ENCODE data around the gene STRN3.
A peak's percentile ranks its signal among the peaks of the same experiment; 100 is the strongest.

The STRN3 gene

DNA sequence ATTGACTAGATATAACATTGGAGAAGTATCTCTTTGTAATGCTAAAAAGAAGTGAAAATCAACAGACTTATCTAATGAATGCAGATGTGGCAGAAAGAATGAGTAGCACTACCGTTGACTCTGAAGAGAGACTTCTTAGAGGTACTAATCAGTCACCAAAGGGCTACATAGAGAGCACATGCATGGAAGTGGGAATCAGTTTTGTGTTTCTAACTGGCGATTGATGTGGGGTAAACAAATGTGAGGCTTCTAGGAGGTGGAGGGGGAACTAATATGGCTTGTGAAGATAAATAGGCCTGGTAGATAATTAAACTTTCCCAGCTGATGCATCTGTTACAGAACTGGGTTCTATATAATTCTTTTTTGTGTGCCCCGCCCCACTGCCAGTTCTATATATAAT is 141.3 kb downstream of the STRN3 start:
- peaks cover 19% of the 10 kb centered on the region for H3K4me1 Mint-ChIP-seq (ENCODE audit: low read depth)
- no peaks in the 10 kb centered on the region for H3K9me3 Mint-ChIP-seq
- peaks cover 6% of the 10 kb centered on the region for H3K27me3 Mint-ChIP-seq (ENCODE audit: low read depth)
- H3K27ac Mint-ChIP-seq, result no peak overlapping the region
- no peak for DNase-seq (ENCODE audit: low spot score)
- no peak overlapping the region for H3K4me3 Mint-ChIP-seq
- H3K36me3 Mint-ChIP-seq (ENCODE audit: low read depth), result no peaks in the 10 kb centered on the region

DNA sequence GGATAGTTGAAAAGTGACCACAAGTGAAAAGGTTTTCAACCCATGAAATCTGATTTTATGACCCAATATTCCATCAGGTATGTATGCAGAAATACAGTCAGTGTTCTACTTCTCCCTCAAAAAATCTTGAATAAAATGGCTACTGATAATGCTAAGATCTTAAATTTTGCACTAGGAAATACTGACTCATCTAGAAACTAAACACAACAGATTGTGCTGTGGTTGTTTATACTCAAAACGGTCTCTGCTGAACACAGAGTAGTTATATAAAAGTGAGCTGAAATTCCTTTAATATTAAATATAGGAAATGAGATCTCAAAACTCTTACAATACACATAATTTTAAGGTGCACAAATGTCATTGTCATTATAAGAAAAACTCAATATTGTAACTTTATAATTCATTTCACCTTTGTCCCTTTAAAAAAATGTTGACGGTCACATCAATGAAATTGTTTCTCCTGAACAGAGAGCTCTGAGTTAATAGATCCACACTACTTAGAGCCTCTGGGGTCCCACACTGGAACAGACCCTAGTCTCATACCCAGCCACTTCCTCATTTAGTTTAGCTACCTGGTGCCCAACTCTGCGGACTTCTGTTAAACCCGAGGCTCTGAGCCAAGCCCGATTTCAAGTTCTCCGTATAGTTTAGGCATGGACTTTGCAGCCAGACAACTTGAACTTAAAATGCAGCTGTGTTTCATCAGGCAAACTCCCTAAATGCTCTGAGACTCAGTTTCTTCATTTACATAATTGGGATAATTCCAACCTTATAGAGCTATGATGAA is 142.5 kb downstream of the STRN3 start:
- Mint-ChIP-seq H3K9me3 (no peaks in the 10 kb centered on the region), H3K27ac (no peak overlapping the region), H3K4me1 (ENCODE audit: low read depth) (peaks cover 19% of the 10 kb centered on the region), H3K27me3 (ENCODE audit: low read depth) (peaks cover 13% of the 10 kb centered on the region), H3K4me3 (no peak overlapping the region), H3K36me3 (ENCODE audit: low read depth) (no peaks in the 10 kb centered on the region)
- DNase-seq (ENCODE audit: low spot score), result no peak

DNA sequence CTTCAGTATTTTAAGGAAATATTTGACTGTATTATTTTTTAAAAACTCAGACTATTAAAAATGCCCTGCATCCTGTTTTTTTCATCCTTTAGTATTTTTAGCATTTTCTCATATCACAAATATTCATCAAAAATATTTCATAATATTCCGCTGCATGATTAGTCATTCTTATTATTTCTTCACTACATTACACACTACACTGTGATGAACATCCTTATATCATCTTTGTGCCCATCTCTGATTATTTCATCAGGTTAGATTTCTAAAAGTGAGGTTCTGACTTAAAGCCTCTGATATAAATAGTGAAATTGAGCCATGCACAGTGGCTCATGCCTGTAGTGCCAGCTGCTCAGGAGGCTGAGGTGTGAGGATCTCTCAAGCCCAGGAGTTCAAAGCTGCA is 143.7 kb downstream of the STRN3 start:
- H3K4me1 Mint-ChIP-seq (ENCODE audit: low read depth), result peaks cover 19% of the 10 kb centered on the region
- H3K9me3 Mint-ChIP-seq, result no peaks in the 10 kb centered on the region
- H3K27me3 Mint-ChIP-seq (ENCODE audit: low read depth), result peaks cover 24% of the 10 kb centered on the region
- H3K27ac Mint-ChIP-seq, result no peak overlapping the region
- H3K4me3 Mint-ChIP-seq, result no peak overlapping the region
- no peaks in the 10 kb centered on the region for H3K36me3 Mint-ChIP-seq (ENCODE audit: low read depth)
- no peak for DNase-seq (ENCODE audit: low spot score)

DNA sequence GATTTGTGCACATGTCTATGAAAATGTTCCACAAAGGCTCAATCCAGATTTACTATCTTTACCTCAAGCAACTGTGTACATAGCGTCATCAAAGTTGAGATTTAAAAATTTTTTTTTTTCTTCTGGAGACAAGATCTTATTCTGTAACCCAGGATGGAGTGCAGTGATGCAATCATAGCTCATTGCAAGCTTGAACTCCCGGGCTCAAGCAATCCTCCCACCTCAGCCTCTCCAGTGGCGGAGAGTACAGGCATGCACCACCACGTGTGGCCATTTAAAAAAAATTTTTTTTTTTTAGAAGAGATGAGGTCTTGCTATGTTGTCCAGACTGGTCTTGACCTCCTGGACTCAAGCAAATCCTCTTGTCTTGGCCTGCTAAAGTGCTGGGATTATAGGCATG is 149.5 kb downstream of the STRN3 start:
- peaks cover 7% of the 10 kb centered on the region for H3K4me1 Mint-ChIP-seq (ENCODE audit: low read depth)
- no peak overlapping the region for H3K27ac Mint-ChIP-seq
- DNase-seq (ENCODE audit: low spot score), result no peak
- no peaks in the 10 kb centered on the region for H3K36me3 Mint-ChIP-seq (ENCODE audit: low read depth)
- no peak overlapping the region for H3K4me3 Mint-ChIP-seq
- peaks cover 61% of the 10 kb centered on the region for H3K27me3 Mint-ChIP-seq (ENCODE audit: low read depth)
- H3K9me3 Mint-ChIP-seq, result no peaks in the 10 kb centered on the region

DNA sequence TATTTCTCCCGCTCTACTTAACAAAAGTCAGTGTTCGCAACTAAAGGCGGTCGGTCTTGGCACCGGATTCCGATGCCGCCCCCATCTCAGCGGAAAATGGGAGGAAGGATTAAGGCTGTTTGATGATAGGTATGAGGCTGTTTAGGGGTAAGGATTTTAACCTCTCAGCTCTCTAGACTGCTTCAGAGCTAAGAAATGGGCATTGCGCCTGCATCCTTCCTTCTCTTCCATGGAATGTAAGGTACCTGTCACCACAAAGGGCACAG is 150.5 kb downstream of the STRN3 start:
- H3K36me3 Mint-ChIP-seq (ENCODE audit: low read depth), result no peaks in the 10 kb centered on the region
- peaks cover 66% of the 10 kb centered on the region for H3K27me3 Mint-ChIP-seq (ENCODE audit: low read depth)
- DNase-seq (ENCODE audit: low spot score), result no peak
- H3K4me3 Mint-ChIP-seq, result peak overlapping the region; percentile 77
- peaks cover 7% of the 10 kb centered on the region for H3K4me1 Mint-ChIP-seq (ENCODE audit: low read depth)
- H3K9me3 Mint-ChIP-seq, result no peaks in the 10 kb centered on the region
- H3K27ac Mint-ChIP-seq, result no peak overlapping the region

DNA sequence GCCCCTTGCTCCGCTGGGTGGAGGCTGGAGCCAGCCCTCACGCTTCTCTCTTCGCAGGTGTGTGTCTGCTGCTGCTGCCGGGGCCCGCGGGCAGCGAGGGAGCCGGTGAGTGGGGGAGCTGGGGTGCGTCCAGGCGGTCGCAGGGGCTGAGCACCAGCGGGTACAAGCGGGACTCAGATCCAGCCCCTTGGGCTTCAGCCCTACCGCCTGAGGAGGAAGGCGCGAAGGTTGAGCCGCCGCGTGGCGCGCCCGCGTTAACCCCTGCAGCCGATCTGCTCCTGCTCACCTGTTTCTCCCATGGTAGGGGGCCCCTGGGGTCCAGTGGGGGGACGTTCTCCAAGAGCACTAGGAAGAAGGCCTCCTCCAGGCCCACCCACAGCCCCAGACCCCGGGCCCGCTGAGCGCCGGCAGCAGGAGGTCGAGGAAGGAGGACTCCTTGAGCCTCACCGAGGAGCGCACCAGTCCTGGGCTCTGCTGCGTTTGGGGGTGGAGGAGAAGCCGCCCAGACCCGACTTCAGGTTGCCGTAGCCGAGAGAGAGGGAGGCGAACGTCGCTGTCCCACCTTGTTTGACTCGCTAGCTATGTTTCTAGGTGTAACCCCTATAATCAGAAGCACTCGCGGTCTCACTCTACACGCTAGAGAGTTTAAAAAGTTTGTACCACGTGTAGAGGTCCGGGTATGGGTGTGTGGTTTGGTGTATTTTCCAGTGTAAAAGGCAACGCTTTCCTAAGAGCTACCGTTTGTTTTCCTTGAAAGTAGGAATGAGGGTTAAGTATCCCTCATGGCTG is 151.0 kb downstream of the STRN3 start:
- H3K9me3 Mint-ChIP-seq, result no peaks in the 10 kb centered on the region
- H3K4me3 Mint-ChIP-seq, result peak overlapping the region; percentile 77
- peaks cover 72% of the 10 kb centered on the region for H3K27me3 Mint-ChIP-seq (ENCODE audit: low read depth)
- DNase-seq (ENCODE audit: low spot score), result no peak
- H3K4me1 Mint-ChIP-seq (ENCODE audit: low read depth), result peaks cover 7% of the 10 kb centered on the region
- no peaks in the 10 kb centered on the region for H3K36me3 Mint-ChIP-seq (ENCODE audit: low read depth)
- H3K27ac Mint-ChIP-seq, result no peak overlapping the region

DNA sequence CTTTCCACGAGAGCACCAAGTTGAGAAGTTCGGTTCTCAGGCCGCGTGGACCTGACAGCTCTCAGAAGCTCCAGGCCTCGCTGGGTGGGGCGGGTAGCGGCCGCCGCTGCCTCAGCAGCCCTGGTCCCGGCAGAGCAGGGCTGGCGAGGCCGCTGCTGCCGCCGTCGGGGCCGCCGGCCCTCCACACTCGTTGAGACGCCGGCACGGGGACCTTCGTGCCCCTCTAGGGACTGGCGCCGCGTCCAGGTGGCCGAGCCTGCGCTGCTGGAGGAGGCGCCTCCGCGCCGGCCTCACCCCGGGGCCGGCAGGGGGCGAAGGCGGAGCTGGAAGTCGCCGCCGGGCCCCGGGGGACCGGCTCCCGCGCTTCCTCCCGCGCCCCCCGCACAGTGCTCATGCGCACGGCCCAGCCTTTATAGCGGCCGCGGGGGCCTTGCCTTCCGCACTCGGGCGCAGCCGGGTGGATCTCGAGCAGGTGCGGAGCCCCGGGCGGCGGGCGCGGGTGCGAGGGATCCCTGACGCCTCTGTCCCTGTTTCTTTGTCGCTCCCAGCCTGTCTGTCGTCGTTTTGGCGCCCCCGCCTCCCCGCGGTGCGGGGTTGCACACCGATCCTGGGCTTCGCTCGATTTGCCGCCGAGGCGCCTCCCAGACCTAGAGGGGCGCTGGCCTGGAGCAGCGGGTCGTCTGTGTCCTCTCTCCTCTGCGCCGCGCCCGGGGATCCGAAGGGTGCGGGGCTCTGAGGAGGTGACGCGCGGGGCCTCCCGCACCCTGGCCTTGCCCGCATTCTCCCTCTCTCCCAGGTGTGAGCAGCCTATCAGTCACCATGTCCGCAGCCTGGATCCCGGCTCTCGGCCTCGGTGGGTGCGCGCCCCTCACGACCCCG is 151.8 kb downstream of the STRN3 start, which contains the start of gene COCH:
TSS of gene COCH (plus strand) at position 440 of the 879 bp plus-strand sequence. CDS start at position 820, 380 bp downstream.
- no peaks in the 10 kb centered on the region for H3K9me3 Mint-ChIP-seq
- peaks cover 78% of the 10 kb centered on the region for H3K27me3 Mint-ChIP-seq (ENCODE audit: low read depth)
- peaks cover 7% of the 10 kb centered on the region for H3K4me1 Mint-ChIP-seq (ENCODE audit: low read depth)
- H3K4me3 Mint-ChIP-seq, result peak within 1 kb of the TSS; percentile 77
- no peak within 1 kb of the TSS for H3K27ac Mint-ChIP-seq
- DNase-seq (ENCODE audit: low spot score), result peak; percentile 26
- H3K36me3 Mint-ChIP-seq (ENCODE audit: low read depth), result no peaks in the 10 kb centered on the region

DNA sequence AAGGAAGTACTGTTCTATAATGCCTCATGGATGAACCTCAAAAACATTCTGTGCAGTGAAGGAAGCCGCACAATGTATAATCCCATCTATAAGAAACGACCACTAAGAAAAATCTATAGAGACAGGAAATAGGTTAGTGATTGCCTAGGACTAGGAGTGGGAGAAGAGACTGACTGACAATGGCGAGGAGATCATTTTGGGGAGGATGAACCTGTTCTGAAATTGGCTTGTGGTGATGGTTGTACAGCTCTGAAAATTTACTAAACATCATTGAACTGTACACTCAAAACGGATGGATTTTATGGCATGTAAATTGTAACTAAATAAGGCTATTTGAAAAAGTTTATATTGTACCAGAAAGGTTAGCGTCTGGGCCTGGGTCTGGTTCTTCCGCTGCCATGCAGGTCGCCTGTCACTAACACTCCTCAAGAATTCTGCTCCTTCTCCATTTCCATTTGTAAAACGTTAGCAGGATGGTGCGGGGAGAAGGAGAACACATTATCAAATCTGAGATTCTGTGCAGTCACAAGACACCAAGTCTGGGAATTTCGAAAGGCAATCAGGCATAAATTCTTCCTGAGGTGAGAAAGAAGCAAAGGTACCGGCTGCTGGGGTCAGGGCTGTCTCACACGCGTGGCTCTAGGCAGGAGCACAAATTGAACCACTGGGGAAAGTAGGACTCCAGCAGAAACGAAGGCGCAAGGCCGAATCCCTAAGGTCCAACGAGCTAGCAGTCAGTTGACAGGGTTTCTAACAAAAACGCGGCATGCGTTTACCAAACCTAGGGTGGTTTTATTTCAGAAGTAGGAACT is 152.7 kb downstream of the STRN3 start:
- H3K4me1 Mint-ChIP-seq (ENCODE audit: low read depth), result peaks cover 7% of the 10 kb centered on the region
- H3K27ac Mint-ChIP-seq, result no peak overlapping the region
- H3K4me3 Mint-ChIP-seq, result peak overlapping the region; percentile 47
- peaks cover 70% of the 10 kb centered on the region for H3K27me3 Mint-ChIP-seq (ENCODE audit: low read depth)
- H3K9me3 Mint-ChIP-seq, result no peaks in the 10 kb centered on the region
- no peaks in the 10 kb centered on the region for H3K36me3 Mint-ChIP-seq (ENCODE audit: low read depth)
- DNase-seq (ENCODE audit: low spot score), result no peak

DNA sequence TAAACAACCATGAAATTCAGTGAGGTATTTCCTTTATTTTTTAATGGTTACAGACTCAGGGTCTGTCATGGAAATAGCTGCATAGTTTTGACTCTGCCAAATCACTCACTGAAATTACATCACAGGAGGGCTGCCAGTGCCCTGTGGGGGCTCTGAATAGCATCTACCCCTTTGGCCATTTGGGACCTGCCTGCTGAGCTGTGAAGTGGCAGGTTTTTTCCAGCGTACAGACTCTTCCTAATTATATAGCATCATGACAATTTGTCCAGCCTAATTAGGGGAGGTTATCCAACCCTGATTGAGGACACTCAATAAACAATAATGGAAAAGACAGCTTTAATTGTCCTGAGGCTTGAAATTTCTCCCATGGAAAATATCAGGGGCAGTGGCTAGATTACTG is 153.6 kb downstream of the STRN3 start:
- Mint-ChIP-seq H3K4me1 (ENCODE audit: low read depth) (peaks cover 7% of the 10 kb centered on the region), H3K27me3 (ENCODE audit: low read depth) (peaks cover 63% of the 10 kb centered on the region), H3K27ac (no peak overlapping the region), H3K4me3 (no peak overlapping the region), H3K9me3 (no peaks in the 10 kb centered on the region), H3K36me3 (ENCODE audit: low read depth) (no peaks in the 10 kb centered on the region)
- DNase-seq (ENCODE audit: low spot score), result no peak

DNA sequence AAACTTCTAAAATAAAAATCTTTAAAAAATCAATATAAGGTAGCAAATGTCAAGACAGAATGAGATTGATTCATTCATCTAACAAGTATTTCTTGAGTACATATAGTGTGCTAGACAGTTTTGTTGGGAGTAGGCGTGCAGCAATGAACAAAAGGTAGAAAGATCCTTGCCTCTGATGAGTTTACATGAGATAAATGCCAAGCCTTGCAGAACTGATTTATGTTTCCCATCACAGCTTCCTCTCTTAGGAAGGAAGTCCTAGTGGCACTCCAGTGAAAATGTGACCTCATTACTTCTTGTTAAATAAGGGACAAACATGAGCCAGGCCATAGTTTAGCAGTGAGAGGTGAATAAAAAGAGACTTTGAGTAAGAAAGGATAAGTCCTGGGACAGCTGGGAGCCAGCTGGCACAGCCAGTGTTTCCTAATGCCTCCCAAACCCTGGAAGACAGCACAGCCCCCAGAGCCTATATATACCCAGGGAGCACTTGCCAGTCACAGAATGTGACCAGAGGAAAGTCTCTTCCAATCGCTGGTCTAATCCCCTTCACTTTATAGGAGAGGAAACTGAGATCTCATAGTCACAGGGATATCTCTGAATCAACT is 156.5 kb downstream of the STRN3 start:
- H3K27me3 Mint-ChIP-seq (ENCODE audit: low read depth), result peaks cover 45% of the 10 kb centered on the region
- no peaks in the 10 kb centered on the region for H3K36me3 Mint-ChIP-seq (ENCODE audit: low read depth)
- no peaks in the 10 kb centered on the region for H3K4me1 Mint-ChIP-seq (ENCODE audit: low read depth)
- DNase-seq (ENCODE audit: low spot score), result no peak
- no peak overlapping the region for H3K4me3 Mint-ChIP-seq
- no peak overlapping the region for H3K27ac Mint-ChIP-seq
- no peaks in the 10 kb centered on the region for H3K9me3 Mint-ChIP-seq

DNA sequence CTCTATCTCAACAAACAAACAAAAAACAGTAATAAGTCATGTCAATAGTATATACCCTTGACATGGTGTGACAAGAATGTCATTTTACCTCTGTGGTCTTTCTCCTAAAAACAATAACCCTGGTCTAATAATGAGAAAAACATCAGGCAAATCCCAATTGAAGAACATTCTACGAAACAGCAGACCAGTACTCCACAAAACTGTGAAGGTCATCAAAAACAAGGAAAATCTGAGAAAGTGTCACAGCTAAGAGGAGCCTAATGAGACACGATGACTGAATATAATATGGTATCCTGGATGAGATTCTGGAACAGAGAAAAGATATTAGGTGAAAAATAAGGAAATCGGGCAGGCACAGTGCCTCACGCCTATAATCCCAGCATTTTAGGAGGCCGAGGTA is 157.4 kb downstream of the STRN3 start:
- Mint-ChIP-seq H3K27me3 (ENCODE audit: low read depth) (peaks cover 44% of the 10 kb centered on the region), H3K4me1 (ENCODE audit: low read depth) (no peaks in the 10 kb centered on the region)

DNA sequence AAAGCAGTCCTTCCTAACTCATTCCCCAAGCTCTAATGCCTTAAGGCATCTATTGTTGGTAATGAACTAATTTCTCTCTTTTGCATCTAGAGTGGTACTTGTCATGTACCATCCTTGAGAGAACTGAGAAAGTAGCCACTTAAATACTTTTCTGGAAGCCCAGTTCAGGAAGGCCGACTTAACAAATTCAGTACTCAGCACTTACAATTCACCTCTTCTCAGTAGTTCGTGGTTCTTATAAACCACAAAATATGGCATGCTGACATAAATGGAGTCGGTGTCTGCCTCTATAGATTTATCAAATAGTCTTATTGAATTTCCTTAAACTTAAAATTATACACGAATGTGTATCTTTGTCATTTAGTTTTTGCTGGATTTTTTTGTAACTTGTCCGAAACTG is 161.2 kb downstream of the STRN3 start:
- no peaks in the 10 kb centered on the region for H3K9me3 Mint-ChIP-seq
- H3K4me3 Mint-ChIP-seq, result no peak overlapping the region
- H3K36me3 Mint-ChIP-seq (ENCODE audit: low read depth), result no peaks in the 10 kb centered on the region
- peaks cover 34% of the 10 kb centered on the region for H3K27me3 Mint-ChIP-seq (ENCODE audit: low read depth)
- peaks cover 3% of the 10 kb centered on the region for H3K4me1 Mint-ChIP-seq (ENCODE audit: low read depth)
- no peak for DNase-seq (ENCODE audit: low spot score)
- no peak overlapping the region for H3K27ac Mint-ChIP-seq

More for the DNA sequence above, 157.4 kb downstream of the STRN3 start:
- Mint-ChIP-seq H3K9me3 (no peaks in the 10 kb centered on the region), H3K27ac (no peak overlapping the region), H3K4me3 (no peak overlapping the region), H3K36me3 (ENCODE audit: low read depth) (no peaks in the 10 kb centered on the region)
- no peak for DNase-seq (ENCODE audit: low spot score)

DNA sequence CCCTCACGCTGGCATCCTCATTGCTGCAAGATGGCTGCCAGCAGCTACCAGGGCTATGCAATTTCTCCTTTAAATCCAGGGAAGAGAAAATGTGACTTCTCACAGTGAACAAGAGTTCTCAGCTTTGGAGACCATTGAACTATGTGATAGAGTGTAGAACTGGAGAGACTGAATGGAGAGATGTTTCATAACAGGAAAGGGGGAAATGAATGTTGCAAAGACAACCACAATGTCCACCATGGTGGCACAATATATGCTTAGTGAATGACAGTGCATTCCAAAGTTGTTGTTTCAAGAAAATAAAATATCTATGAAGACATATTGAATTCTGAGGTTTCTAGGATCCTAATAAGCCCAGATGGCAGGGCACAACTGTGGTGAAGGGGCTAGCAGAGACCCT is 165.0 kb downstream of the STRN3 start:
- no peak for DNase-seq (ENCODE audit: low spot score)
- Mint-ChIP-seq H3K36me3 (ENCODE audit: low read depth) (no peaks in the 10 kb centered on the region), H3K4me3 (no peak overlapping the region), H3K27ac (no peak overlapping the region), H3K4me1 (ENCODE audit: low read depth) (peaks cover 3% of the 10 kb centered on the region), H3K27me3 (ENCODE audit: low read depth) (peaks cover 32% of the 10 kb centered on the region), H3K9me3 (no peaks in the 10 kb centered on the region)
